ENCODE data around the gene MSI1. TPM values are rescaled to one million over a fixed set of nuclear protein-coding genes. Genes with fewer than 3 reads are reported as not detected.

MSI1 gene
- not detected in 2 replicates for total RNA-seq

GRCh38 chr12:120368789-120369602 lies at the start of gene MSI1:
MSI1 (minus strand) TSS chr12:120369164; CDS start chr12:120369091, 73 bp downstream.

GRCh38 chr12:120327593-120327992 lies 41.4 kb downstream of the MSI1 start, which contains the start of gene PLA2G1B:
PLA2G1B (minus strand) TSS chr12:120327779; CDS start chr12:120327753, 26 bp downstream.

GRCh38 chr12:120301962-120302815 lies 66.8 kb downstream of the MSI1 start, which contains the start of gene SIRT4:
SIRT4 (plus strand) TSS chr12:120302321; CDS start chr12:120303562, 1,241 bp downstream.

GRCh38 chr12:120292661-120293531 lies 76.1 kb downstream of the MSI1 start, which contains the start of gene RNU4-1:
RNU4-1 (minus strand) TSS chr12:120293237.

Other genes starting within 250 kb of the MSI1 start
- 121 and 146 TPM in 2 replicates for gene GCN1, start 174.4 kb downstream of the MSI1 start, total RNA-seq
- gene RPLP0, start 168.1 kb downstream of the MSI1 start, total RNA-seq: 3,932 and 4,893 TPM in 2 replicates
- gene PXN, start 103.4 kb downstream of the MSI1 start, total RNA-seq: 39.4 and 57.0 TPM in 2 replicates
- under 0.01 TPM in 2 replicates for gene RNU4-2, start 77.3 kb downstream of the MSI1 start, total RNA-seq
- gene RNU4-1, start 75.9 kb downstream of the MSI1 start, total RNA-seq: under 0.01 TPM in 2 replicates
- gene SIRT4, start 66.8 kb downstream of the MSI1 start, total RNA-seq: 1.8 and 1.9 TPM in 2 replicates
- 0.33 TPM in 1 of 2 replicates, not detected in the other for gene PLA2G1B, start 41.4 kb downstream of the MSI1 start, total RNA-seq
- gene COX6A1, start 68.9 kb upstream of the MSI1 start, total RNA-seq: 593 and 630 TPM in 2 replicates
- 23.0 and 24.9 TPM in 2 replicates for gene TRIAP1, start 77.2 kb upstream of the MSI1 start, total RNA-seq
- gene GATC, start 77.3 kb upstream of the MSI1 start, total RNA-seq: 17.4 and 23.4 TPM in 2 replicates
- gene SRSF9, start 100.6 kb upstream of the MSI1 start, total RNA-seq: 162 and 218 TPM in 2 replicates
- gene DYNLL1, start 126.9 kb upstream of the MSI1 start, total RNA-seq: 178 and 248 TPM in 2 replicates
- gene COQ5, start 160.0 kb upstream of the MSI1 start, total RNA-seq: 33.1 and 46.1 TPM in 2 replicates
- gene RNF10, start 165.2 kb upstream of the MSI1 start, total RNA-seq: 173 and 233 TPM in 2 replicates
- gene POP5, start 212.2 kb upstream of the MSI1 start, total RNA-seq: 32.4 and 63.1 TPM in 2 replicates